ENCODE results near the gene CAMTA1. TPM values are rescaled to one million over a fixed set of nuclear protein-coding genes. Genes with fewer than 3 reads are reported as not detected.

The CAMTA1 gene
- total RNA-seq, 2 donors from 2014 or later: 105 to 113 TPM

- DNase-seq (ENCODE audit: low spot score) (no peak), ATAC-seq (ENCODE audit: insufficient number of reproducible peaks, low FRiP score, low read depth) (no peak)
- H3K4me1 ChIP-seq (ENCODE audit: control insufficient read depth in 1 of 2, low read depth in 2 of 2): peaks cover 9 to 26% of the 10 kb centered on the region in 2 donors
- H3K4me3 ChIP-seq: no peak overlapping the region
- H3K36me3 ChIP-seq: no peaks in the 10 kb centered on the region
- no peak for TF ChIP-seq CTCF (IDR thresholded peaks at IDR 0.05)
- H3K27ac ChIP-seq: no peak overlapping the region
- no peaks in the 10 kb centered on the region for H3K9me3 ChIP-seq
- no peaks in the 10 kb centered on the region for H3K27me3 ChIP-seq (replicated peaks; ENCODE audit: insufficient read depth)
Observed at GRCh38 chr1:7300893-7301663, 515.8 kb downstream of the CAMTA1 start.

GRCh38 chr1:7301664-7301981, 516.4 kb downstream of the CAMTA1 start:
- Histone ChIP-seq H3K4me1 (ENCODE audit: control insufficient read depth in 1 of 2, low read depth in 2 of 2) (peaks cover 9 to 26% of the 10 kb centered on the region in 2 donors), H3K27ac (no peak overlapping the region), H3K27me3 (replicated peaks; ENCODE audit: insufficient read depth) (no peaks in the 10 kb centered on the region), H3K36me3 (no peaks in the 10 kb centered on the region), H3K4me3 (no peak overlapping the region), H3K9me3 (no peaks in the 10 kb centered on the region)
- DNase-seq (ENCODE audit: low spot score) (no peak), ATAC-seq (ENCODE audit: insufficient number of reproducible peaks, low FRiP score, low read depth) (no peak)
- no peak for TF ChIP-seq CTCF (IDR thresholded peaks at IDR 0.05)

GRCh38 chr1:7302126-7302525, 516.9 kb downstream of the CAMTA1 start:
- no peaks in the 10 kb centered on the region for H3K36me3 ChIP-seq
- TF ChIP-seq CTCF (IDR thresholded peaks at IDR 0.05): no peak
- H3K9me3 ChIP-seq: no peaks in the 10 kb centered on the region
- H3K4me3 ChIP-seq: no peak overlapping the region
- peaks cover 9 to 26% of the 10 kb centered on the region in 2 donors for H3K4me1 ChIP-seq (ENCODE audit: control insufficient read depth in 1 of 2, low read depth in 2 of 2)
- no peak overlapping the region for H3K27ac ChIP-seq
- DNase-seq (ENCODE audit: low spot score) (no peak), ATAC-seq (ENCODE audit: insufficient number of reproducible peaks, low FRiP score, low read depth) (no peak)
- H3K27me3 ChIP-seq (replicated peaks; ENCODE audit: insufficient read depth): no peaks in the 10 kb centered on the region

GRCh38 chr1:7302873-7303272, 517.6 kb downstream of the CAMTA1 start:
- Histone ChIP-seq H3K27me3 (replicated peaks; ENCODE audit: insufficient read depth) (no peaks in the 10 kb centered on the region), H3K4me1 (ENCODE audit: control insufficient read depth in 1 of 2, low read depth in 2 of 2) (peaks cover 9 to 26% of the 10 kb centered on the region in 2 donors), H3K27ac (no peak overlapping the region), H3K9me3 (no peaks in the 10 kb centered on the region), H3K36me3 (no peaks in the 10 kb centered on the region), H3K4me3 (no peak overlapping the region)
- no peak for DNase-seq (ENCODE audit: low spot score)
- ATAC-seq (ENCODE audit: insufficient number of reproducible peaks, low FRiP score, low read depth): no peak
- TF ChIP-seq CTCF (IDR thresholded peaks at IDR 0.05): no peak

GRCh38 chr1:7303554-7304317, 518.5 kb downstream of the CAMTA1 start:
- no peak for DNase-seq (ENCODE audit: low spot score)

More at GRCh38 chr1:7303554-7304317, 518.5 kb downstream of the CAMTA1 start:
- no peaks in the 10 kb centered on the region for H3K36me3 ChIP-seq
- H3K27me3 ChIP-seq (replicated peaks; ENCODE audit: insufficient read depth): no peaks in the 10 kb centered on the region
- peaks cover 2% of the 10 kb centered on the region for H3K9me3 ChIP-seq
- no peak overlapping the region for H3K27ac ChIP-seq
- no peak for ATAC-seq (ENCODE audit: insufficient number of reproducible peaks, low FRiP score, low read depth)
- H3K4me1 ChIP-seq (ENCODE audit: control insufficient read depth in 1 of 2, low read depth in 2 of 2): peaks cover 9 to 17% of the 10 kb centered on the region in 2 donors
- no peak overlapping the region for H3K4me3 ChIP-seq
- TF ChIP-seq CTCF (IDR thresholded peaks at IDR 0.05): no peak
